ENCODE data around the gene PRKCA.

GRCh38 chr17:66548659-66549310 is 246.4 kb downstream of the PRKCA start:
- TF ChIP-seq CTCF (IDR thresholded peaks at IDR 0.05) (no peak), POLR2A (IDR thresholded peaks at IDR 0.05) (no peak)
